ENCODE results near the gene TST. TPM values are rescaled to one million over a fixed set of nuclear protein-coding genes. Genes with fewer than 3 reads are reported as not detected.
A peak's percentile ranks its signal among the peaks of the same experiment; 100 is the strongest.

TST gene
- total RNA-seq, 1 experiment from 2014 or later, result 99.4 TPM

DNA sequence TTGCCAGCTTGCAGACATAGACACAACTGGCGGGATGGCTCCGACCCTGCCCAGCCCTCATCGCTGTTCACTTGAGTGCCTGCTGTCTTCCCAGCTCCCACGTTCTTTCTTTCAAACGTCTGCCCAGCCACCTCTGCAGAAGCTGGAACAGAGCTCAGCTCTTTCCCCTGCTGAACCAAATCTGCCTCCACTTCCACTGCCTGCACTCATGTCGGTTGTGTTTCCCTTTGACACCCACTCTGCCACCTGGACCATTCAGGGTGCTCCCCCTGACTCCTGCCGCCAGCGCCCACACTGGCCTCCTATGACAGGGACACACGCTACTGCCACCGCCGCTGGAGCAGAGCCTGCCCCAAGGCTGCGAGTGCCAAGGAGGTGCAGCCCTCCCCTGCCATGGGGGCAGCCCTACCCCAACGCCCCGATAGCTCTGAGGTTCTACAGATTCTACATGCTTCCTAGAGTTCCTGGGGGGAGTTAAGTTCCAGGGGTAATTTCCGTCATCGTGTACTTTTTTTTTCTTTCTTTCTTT is 37.9 kb downstream of the TST start:
- H4K20me1 ChIP-seq (ENCODE audit: insufficient read depth), result no peaks in the 10 kb centered on the region

DNA sequence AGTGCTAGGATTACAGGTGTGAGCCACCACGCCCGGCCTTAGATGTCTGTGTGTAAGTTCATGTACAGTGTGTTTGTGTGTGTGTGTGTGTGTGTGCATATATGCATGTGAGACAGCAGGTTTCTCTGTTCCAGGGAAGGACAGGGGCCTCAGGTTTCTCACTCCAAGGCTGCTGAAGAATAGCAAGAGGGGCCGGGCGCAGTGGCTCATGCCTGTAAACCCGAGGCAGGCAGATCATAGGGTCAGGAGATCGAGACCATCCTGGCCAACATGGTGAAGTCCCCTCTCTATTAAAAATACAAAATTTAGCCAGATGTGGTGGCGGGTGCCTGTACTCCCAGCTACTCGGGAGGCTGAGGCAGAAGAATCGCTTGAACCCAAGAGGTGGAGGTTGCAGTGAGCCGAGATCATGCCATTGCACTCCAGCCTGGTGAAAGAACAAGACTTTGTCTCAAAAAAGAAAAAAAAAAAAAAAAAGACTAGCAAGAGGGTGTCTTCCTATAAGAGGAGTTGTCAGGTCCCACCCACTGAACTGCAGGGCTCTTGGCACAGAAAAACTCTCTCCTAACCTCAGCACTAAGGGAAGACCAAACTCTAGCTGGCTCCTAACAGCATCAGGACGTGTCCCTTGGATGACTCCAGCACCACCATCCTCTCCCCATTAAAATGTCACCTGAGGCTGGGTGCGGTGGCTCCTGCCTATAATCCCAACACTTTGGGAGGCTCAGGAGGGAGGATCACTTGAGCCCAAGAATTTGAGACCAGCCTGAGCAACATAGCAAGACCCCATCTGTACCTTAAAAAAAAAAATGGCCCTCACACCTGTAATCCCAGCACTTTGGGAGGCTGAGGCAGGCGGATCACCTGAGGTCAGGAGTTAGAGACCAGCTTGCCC is 40.0 kb downstream of the TST start:
- H3K9me3 ChIP-seq (ENCODE audit: insufficient read depth, low read depth), result no peaks in the 10 kb centered on the region
- peaks cover 5% of the 10 kb centered on the region for H3K4me1 ChIP-seq (replicated peaks; ENCODE audit: insufficient read depth)
- no peak overlapping the region for H3K4me2 ChIP-seq
- ChIA-PET CTCF (interaction anchor here (1.4 kb wide), 1 partner anchor 203 kb away, joined by 3 read pairs; the partner anchor contains the start of gene IFT27), POLR2A (ENCODE audit: unreplicated experiment) (no interaction called here)
- TF ChIP-seq EZH2 (IDR thresholded peaks at IDR 0.05; ENCODE audit: low read depth), result no peak
- TF ChIP-seq, protein P1, sequence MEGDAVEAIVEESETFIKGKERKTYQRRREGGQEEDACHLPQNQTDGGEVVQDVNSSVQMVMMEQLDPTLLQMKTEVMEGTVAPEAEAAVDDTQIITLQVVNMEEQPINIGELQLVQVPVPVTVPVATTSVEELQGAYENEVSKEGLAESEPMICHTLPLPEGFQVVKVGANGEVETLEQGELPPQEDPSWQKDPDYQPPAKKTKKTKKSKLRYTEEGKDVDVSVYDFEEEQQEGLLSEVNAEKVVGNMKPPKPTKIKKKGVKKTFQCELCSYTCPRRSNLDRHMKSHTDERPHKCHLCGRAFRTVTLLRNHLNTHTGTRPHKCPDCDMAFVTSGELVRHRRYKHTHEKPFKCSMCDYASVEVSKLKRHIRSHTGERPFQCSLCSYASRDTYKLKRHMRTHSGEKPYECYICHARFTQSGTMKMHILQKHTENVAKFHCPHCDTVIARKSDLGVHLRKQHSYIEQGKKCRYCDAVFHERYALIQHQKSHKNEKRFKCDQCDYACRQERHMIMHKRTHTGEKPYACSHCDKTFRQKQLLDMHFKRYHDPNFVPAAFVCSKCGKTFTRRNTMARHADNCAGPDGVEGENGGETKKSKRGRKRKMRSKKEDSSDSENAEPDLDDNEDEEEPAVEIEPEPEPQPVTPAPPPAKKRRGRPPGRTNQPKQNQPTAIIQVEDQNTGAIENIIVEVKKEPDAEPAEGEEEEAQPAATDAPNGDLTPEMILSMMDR (conservative IDR thresholded peaks at IDR 0.05), result no peak
- no peaks in the 10 kb centered on the region for H3K27me3 ChIP-seq (ENCODE audit: insufficient read depth, low read depth)
- intact Hi-C loops (cut with micrococcal nuclease; ENCODE audit: unreplicated experiment), result no loop called here
- no peak overlapping the region for H2AFZ ChIP-seq
- no peaks in the 10 kb centered on the region for H4K20me1 ChIP-seq (ENCODE audit: insufficient read depth)
- no peaks in the 10 kb centered on the region for H3K9me2 ChIP-seq (ENCODE audit: insufficient read depth)
- H3K4me3 ChIP-seq, result no peak overlapping the region
- H3K79me2 ChIP-seq (ENCODE audit: low read depth), result no peaks in the 10 kb centered on the region
- no peaks in the 10 kb centered on the region for H3F3A ChIP-seq (ENCODE audit: insufficient read depth, low read depth)
- DNase-seq, result no peak
- BruUV-seq (replicated peaks), result no TSS peak
- H3K27ac ChIP-seq, result no peak overlapping the region
- no peaks in the 10 kb centered on the region for H3K36me3 ChIP-seq (ENCODE audit: low read depth)

More for the DNA sequence above, 37.9 kb downstream of the TST start:
- BruUV-seq (replicated peaks), result no TSS peak
- DNase-seq, result no peak
- Histone ChIP-seq H3K4me2 (no peak overlapping the region), H3K9me3 (ENCODE audit: insufficient read depth, low read depth) (peaks cover 11% of the 10 kb centered on the region), H3K79me2 (ENCODE audit: low read depth) (no peaks in the 10 kb centered on the region), H2AFZ (no peak overlapping the region), H3K9me2 (ENCODE audit: insufficient read depth) (no peaks in the 10 kb centered on the region), H3K4me3 (no peak overlapping the region), H3F3A (ENCODE audit: insufficient read depth, low read depth) (no peaks in the 10 kb centered on the region), H3K27me3 (ENCODE audit: insufficient read depth, low read depth) (no peaks in the 10 kb centered on the region), H3K27ac (no peak overlapping the region), H3K4me1 (replicated peaks; ENCODE audit: insufficient read depth) (peaks cover 5% of the 10 kb centered on the region), H3K36me3 (ENCODE audit: low read depth) (no peaks in the 10 kb centered on the region)
- intact Hi-C loops (cut with micrococcal nuclease; ENCODE audit: unreplicated experiment), result no loop called here
- TF ChIP-seq EZH2 (IDR thresholded peaks at IDR 0.05; ENCODE audit: low read depth), result no peak
- TF ChIP-seq, protein P1 (conservative IDR thresholded peaks at IDR 0.05), result no peak
- ChIA-PET CTCF (interaction anchor here (0.6 kb wide), 1 partner anchor 363 kb away, joined by 4 read pairs; no protein-coding TSS in a partner anchor), POLR2A (ENCODE audit: unreplicated experiment) (interaction anchor here (0.6 kb wide), 2 partner anchors 17 to 185 kb away, joined by 3 to 4 read pairs; no protein-coding TSS in a partner anchor)

DNA sequence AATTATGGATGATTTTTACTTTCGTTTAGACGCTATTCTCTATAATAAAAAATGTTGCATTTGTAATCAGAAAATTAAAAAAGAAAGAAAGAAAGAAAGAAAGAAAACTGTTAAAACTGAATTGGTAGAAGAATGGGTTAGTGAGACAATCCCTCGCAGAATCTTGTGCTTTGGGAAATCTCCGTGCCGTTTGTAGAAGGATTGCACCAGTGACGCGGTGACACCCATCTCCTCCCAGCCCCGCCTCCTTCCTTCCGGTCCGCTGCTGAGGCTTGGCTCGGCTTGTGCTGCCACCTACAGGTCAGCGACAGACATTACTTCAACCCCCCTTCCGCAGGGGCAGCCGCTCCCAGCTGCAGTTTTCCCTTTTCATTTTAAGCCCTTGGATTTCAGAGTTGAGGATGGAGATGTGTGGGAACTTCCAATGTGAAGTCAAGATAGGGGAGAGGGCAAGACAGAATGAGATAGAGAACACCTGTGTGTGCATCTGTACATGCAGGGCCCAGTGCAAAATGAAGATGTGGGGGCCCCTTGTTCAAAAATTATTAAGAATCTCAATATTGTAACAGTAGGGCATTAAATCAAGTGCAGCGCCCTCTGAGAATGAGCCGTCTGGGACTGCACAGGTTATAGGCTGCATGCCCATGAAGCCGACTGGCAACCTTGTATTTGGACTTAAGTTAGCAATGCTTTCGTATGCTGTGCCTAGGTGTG is 41.1 kb downstream of the TST start:
- no peaks in the 10 kb centered on the region for H3F3A ChIP-seq (ENCODE audit: insufficient read depth, low read depth)
- no peaks in the 10 kb centered on the region for H3K36me3 ChIP-seq (ENCODE audit: low read depth)
- ChIA-PET POLR2A (ENCODE audit: unreplicated experiment) (interaction anchor here (0.5 kb wide), 1 partner anchor 283 kb away, joined by 4 read pairs; no protein-coding TSS in a partner anchor), CTCF (interaction anchor here (0.7 to 2.2 kb wide), 10 partner anchors 39 to 436 kb away, joined by 3 to 17 read pairs (median 6); partner anchors contain the start of gene IFT27)
- H3K9me2 ChIP-seq (ENCODE audit: insufficient read depth), result no peaks in the 10 kb centered on the region
- no peak for TF ChIP-seq EZH2 (IDR thresholded peaks at IDR 0.05; ENCODE audit: low read depth)
- TF ChIP-seq, protein P1 (conservative IDR thresholded peaks at IDR 0.05), result peak; percentile 99
- H3K27ac ChIP-seq, result no peak overlapping the region
- H3K27me3 ChIP-seq (ENCODE audit: insufficient read depth, low read depth), result no peaks in the 10 kb centered on the region
- no TSS peak for BruUV-seq (replicated peaks)
- H3K79me2 ChIP-seq (ENCODE audit: low read depth), result no peaks in the 10 kb centered on the region
- H4K20me1 ChIP-seq (ENCODE audit: insufficient read depth), result no peaks in the 10 kb centered on the region
- peak overlapping the region; percentile 78 for H2AFZ ChIP-seq
- no peaks in the 10 kb centered on the region for H3K9me3 ChIP-seq (ENCODE audit: insufficient read depth, low read depth)
- H3K4me3 ChIP-seq, result peak overlapping the region; percentile 51
- H3K4me1 ChIP-seq (replicated peaks; ENCODE audit: insufficient read depth), result peaks cover 5% of the 10 kb centered on the region
- H3K4me2 ChIP-seq, result peak overlapping the region; percentile 88
- DNase-seq, result peak; percentile 72 to 87
- intact Hi-C loops (cut with micrococcal nuclease; ENCODE audit: unreplicated experiment), result loop anchor here (1.0 kb wide), 6 partner anchors 105 to 432 kb away; no protein-coding TSS in a partner anchor

Measured in PC-9 (cell line).